OCI-LY3 (cell line): ENCODE measurements around the gene NUDT12.

ENCODE experiments used
- EZH2phosphoT487 ChIP-seq: fragments of 200-600 bp; shearing (Covaris generic); IDR thresholded peaks from 2 replicates; pipeline ENCODE4 v1.6.1; 2018; ENCODE audit warnings: antibody characterized with exemption, mixed run types, low read depth
- TF ChIP-seq, protein P1 (sequence below): fragments of 200-600, 300-600 bp; sonication (generic); IDR thresholded peaks from 2 replicates; pipeline ENCODE4 v1.5.1; 2014; ENCODE audit warnings: antibody characterized with exemption, low read length, low read depth

DNA sequence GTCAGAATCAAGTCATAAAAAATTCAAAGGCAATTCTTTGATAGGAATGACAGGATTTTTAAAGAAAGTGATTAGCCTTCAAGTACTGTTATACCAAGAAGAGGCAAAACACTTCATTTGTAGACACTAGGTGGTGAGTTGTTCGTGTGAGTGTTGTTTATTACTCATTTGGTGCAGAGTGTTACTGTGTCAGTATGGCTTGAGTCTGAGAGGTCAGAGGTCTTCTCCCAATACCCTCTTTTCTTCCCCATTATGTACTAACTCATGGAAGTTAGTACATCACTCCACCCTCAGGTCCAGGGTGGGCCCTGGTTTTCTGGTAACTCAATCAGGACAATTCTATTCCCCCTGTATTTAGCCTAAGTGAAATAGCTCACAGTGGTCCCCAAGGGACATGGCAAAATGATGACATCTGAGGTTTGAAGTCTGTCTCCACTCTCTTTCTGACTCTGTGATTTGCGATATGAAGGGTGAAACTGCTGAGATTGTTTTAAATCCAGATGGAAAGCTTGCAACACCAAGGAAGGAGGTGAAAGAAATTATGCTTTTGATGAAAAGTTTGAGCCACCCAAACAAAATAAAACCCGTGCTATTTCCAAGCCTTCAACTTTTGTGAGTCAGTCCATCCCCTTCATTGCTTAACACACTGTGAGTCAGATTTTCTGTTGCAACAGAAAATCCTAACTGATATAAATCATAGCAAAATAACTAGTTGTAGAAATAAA, 56.8 kb downstream of the NUDT12 start:
- no peak for TF ChIP-seq EZH2phosphoT487
- TF ChIP-seq, protein P1, sequence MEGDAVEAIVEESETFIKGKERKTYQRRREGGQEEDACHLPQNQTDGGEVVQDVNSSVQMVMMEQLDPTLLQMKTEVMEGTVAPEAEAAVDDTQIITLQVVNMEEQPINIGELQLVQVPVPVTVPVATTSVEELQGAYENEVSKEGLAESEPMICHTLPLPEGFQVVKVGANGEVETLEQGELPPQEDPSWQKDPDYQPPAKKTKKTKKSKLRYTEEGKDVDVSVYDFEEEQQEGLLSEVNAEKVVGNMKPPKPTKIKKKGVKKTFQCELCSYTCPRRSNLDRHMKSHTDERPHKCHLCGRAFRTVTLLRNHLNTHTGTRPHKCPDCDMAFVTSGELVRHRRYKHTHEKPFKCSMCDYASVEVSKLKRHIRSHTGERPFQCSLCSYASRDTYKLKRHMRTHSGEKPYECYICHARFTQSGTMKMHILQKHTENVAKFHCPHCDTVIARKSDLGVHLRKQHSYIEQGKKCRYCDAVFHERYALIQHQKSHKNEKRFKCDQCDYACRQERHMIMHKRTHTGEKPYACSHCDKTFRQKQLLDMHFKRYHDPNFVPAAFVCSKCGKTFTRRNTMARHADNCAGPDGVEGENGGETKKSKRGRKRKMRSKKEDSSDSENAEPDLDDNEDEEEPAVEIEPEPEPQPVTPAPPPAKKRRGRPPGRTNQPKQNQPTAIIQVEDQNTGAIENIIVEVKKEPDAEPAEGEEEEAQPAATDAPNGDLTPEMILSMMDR = no peak
